VCaP (cell line): ENCODE measurements around the gene UBE2V1.
A peak's percentile ranks its signal among the peaks of the same experiment; 100 is the strongest.

Experiments used
- H3K27ac ChIP-seq: fragments of 450-650 bp; 2 replicates; pipeline ENCODE4 v1.5.1; 2017
- CTCF ChIP-seq: fragments of 450-650 bp; conservative IDR thresholded peaks from 2 replicates; pipeline ENCODE4 v1.5.1; 2017; ENCODE audit warnings: mild to moderate bottlenecking, moderate library complexity

Gene UBE2V1

GRCh38 chr20:50133474-50134217, 20.7 kb upstream of the UBE2V1 start:
- TF ChIP-seq CTCF = no peak
- H3K27ac ChIP-seq = no peak overlapping the region

GRCh38 chr20:50133041-50133440, 20.1 kb upstream of the UBE2V1 start:
- no peak for TF ChIP-seq CTCF
- no peak overlapping the region for H3K27ac ChIP-seq

GRCh38 chr20:50130995-50131394, 18.0 kb upstream of the UBE2V1 start:
- TF ChIP-seq CTCF = no peak
- H3K27ac ChIP-seq = no peak overlapping the region

- no peak for TF ChIP-seq CTCF
- H3K27ac ChIP-seq = no peak overlapping the region
Measured at GRCh38 chr20:50130356-50130723, 17.4 kb upstream of the UBE2V1 start.

GRCh38 chr20:50129662-50130355, 16.9 kb upstream of the UBE2V1 start:
- no peak overlapping the region for H3K27ac ChIP-seq
- no peak for TF ChIP-seq CTCF

GRCh38 chr20:50128520-50128905, 15.6 kb upstream of the UBE2V1 start:
- H3K27ac ChIP-seq = no peak overlapping the region
- TF ChIP-seq CTCF = no peak

- peak overlapping the region; percentile 88; the same call in 1 of the 2 replicates for H3K27ac ChIP-seq
- no peak for TF ChIP-seq CTCF
Measured at GRCh38 chr20:50127587-50128519, 14.9 kb upstream of the UBE2V1 start.
